ENCODE results near the gene PATL2. TPM values are rescaled to one million over a fixed set of nuclear protein-coding genes. Genes with fewer than 3 reads are reported as not detected.
"Not testable (repeated sequence)": the region's sequence is repeated elsewhere in the genome, so short reads cannot be mapped to it uniquely, and the experiment has no call there.

PATL2 gene
- total RNA-seq, 2 experiments from 2014 or later, result 4.8 to 8.8 TPM

- Histone ChIP-seq H3K36me3 (ENCODE audit: insufficient read depth, low read length) (0 out of 2 replicates have a peak, but pooled peaks cover 3% of the 10 kb centered on the region), H3K9me3 (ENCODE audit: low read length) (0 out of 2 replicates have a peak, but pooled peaks cover under 1% of the 10 kb centered on the region), H3K4me3 (ENCODE audit: low read depth, low read length, poor library complexity, severe bottlenecking) (no peak overlapping the region), H3K27ac (ENCODE audit: low read depth, low read length, poor library complexity, severe bottlenecking) (no peak overlapping the region), H4K20me1 (ENCODE audit: insufficient read depth, low read length) (no peaks in the 10 kb centered on the region), H3K79me2 (ENCODE audit: insufficient read depth, low read depth, low read length) (peaks cover 18% of the 10 kb centered on the region; the same call in 1 of the 2 replicates), H2AFZ (ENCODE audit: low read length) (no peak overlapping the region), H3K4me2 (ENCODE audit: low read length) (no peak overlapping the region), H3K4me1 (ENCODE audit: insufficient read depth, low read length, poor library complexity, severe bottlenecking) (peaks cover 10% of the 10 kb centered on the region), H3K9me2 (ENCODE audit: insufficient read depth, low read length) (no peaks in the 10 kb centered on the region)
- intact Hi-C loops (cut with micrococcal nuclease; ENCODE audit: unreplicated experiment), result no loop called here
- TF ChIP-seq EZH2phosphoT487 (IDR thresholded peaks at IDR 0.05; ENCODE audit: borderline replicate concordance, low read depth, low read length) (no peak), CTCF (conservative IDR thresholded peaks at IDR 0.05; ENCODE audit: low read length) (no peak)
- CTCF ChIA-PET (ENCODE audit: unreplicated experiment), result no interaction called here
- BruUV-seq (replicated peaks), result no TSS peak
- no peak for DNase-seq (ENCODE audit: low spot score)
- POLR2A ChIA-PET, result interaction anchor here (0.8 to 1.4 kb wide), 2 partner anchors 23 to 44 kb away, joined by 3 read pairs; no protein-coding TSS in a partner anchor
These were observed 5.1 kb downstream of the PATL2 start for GRCh38 chr15:44705986-44706385.

GRCh38 chr15:44700676-44701075, 10.4 kb downstream of the PATL2 start:
- H4K20me1 ChIP-seq (ENCODE audit: insufficient read depth, low read length); H3K4me2 ChIP-seq (ENCODE audit: low read length); H3K27ac ChIP-seq (ENCODE audit: low read depth, low read length, poor library complexity, severe bottlenecking); H3K9me2 ChIP-seq (ENCODE audit: insufficient read depth, low read length); intact Hi-C loops (cut with micrococcal nuclease; ENCODE audit: unreplicated experiment); CTCF ChIA-PET (ENCODE audit: unreplicated experiment); H3K79me2 ChIP-seq (ENCODE audit: insufficient read depth, low read depth, low read length); H3K9me3 ChIP-seq (ENCODE audit: low read length); BruUV-seq (replicated peaks); H2AFZ ChIP-seq (ENCODE audit: low read length); H3K4me1 ChIP-seq (ENCODE audit: insufficient read depth, low read length, poor library complexity, severe bottlenecking); H3K36me3 ChIP-seq (ENCODE audit: insufficient read depth, low read length); H3K4me3 ChIP-seq (ENCODE audit: low read depth, low read length, poor library complexity, severe bottlenecking); DNase-seq (ENCODE audit: low spot score): not testable (repeated sequence)
- POLR2A ChIA-PET, result interaction anchor here (2.2 kb wide), 1 partner anchor 33 kb away, joined by 6 read pairs; no protein-coding TSS in a partner anchor

GRCh38 chr15:44698641-44699040, 12.5 kb downstream of the PATL2 start:
- Histone ChIP-seq H3K4me2 (ENCODE audit: low read length) (no peak overlapping the region), H4K20me1 (ENCODE audit: insufficient read depth, low read length) (no peaks in the 10 kb centered on the region), H3K4me1 (ENCODE audit: insufficient read depth, low read length, poor library complexity, severe bottlenecking) (no peaks in the 10 kb centered on the region), H2AFZ (ENCODE audit: low read length) (no peak overlapping the region), H3K27ac (ENCODE audit: low read depth, low read length, poor library complexity, severe bottlenecking) (no peak overlapping the region), H3K36me3 (ENCODE audit: insufficient read depth, low read length) (no peaks in the 10 kb centered on the region), H3K9me3 (ENCODE audit: low read length) (0 out of 2 replicates have a peak, but pooled peaks cover 5% of the 10 kb centered on the region), H3K4me3 (ENCODE audit: low read depth, low read length, poor library complexity, severe bottlenecking) (no peak overlapping the region), H3K79me2 (ENCODE audit: insufficient read depth, low read depth, low read length) (no peaks in the 10 kb centered on the region), H3K9me2 (ENCODE audit: insufficient read depth, low read length) (no peaks in the 10 kb centered on the region)
- intact Hi-C loops (cut with micrococcal nuclease; ENCODE audit: unreplicated experiment), result no loop called here
- ChIA-PET CTCF (ENCODE audit: unreplicated experiment) (no interaction called here), POLR2A (no interaction called here)
- TF ChIP-seq CTCF (conservative IDR thresholded peaks at IDR 0.05; ENCODE audit: low read length) (no peak), EZH2phosphoT487 (IDR thresholded peaks at IDR 0.05; ENCODE audit: borderline replicate concordance, low read depth, low read length) (no peak)
- DNase-seq (ENCODE audit: low spot score), result no peak
- no TSS peak for BruUV-seq (replicated peaks)

Measured in OCI-LY7 (cell line).